GM18868 (cell line): ENCODE measurements around the gene BCL2L11.
A peak's percentile ranks its signal among the peaks of the same experiment; 100 is the strongest.

Source experiments
- ATAC-seq: cut with Tn5 transposase; IDR thresholded peaks from one replicate; pipeline ENCODE4 v1.9.1; 2021; ENCODE audit warnings: mild to moderate bottlenecking, moderate library complexity; ENCODE audit not compliant: unreplicated experiment

The BCL2L11 gene

GRCh38 chr2:111142101-111142500 lies 21.4 kb downstream of the BCL2L11 start:
- ATAC-seq = no peak

- ATAC-seq = no peak
Measured at GRCh38 chr2:111143107-111143842, 22.6 kb downstream of the BCL2L11 start.

- ATAC-seq = no peak
Measured at GRCh38 chr2:111143843-111144198, 23.1 kb downstream of the BCL2L11 start.

GRCh38 chr2:111145103-111145760 lies 24.5 kb downstream of the BCL2L11 start:
- ATAC-seq = no peak

GRCh38 chr2:111145951-111146350 lies 25.2 kb downstream of the BCL2L11 start:
- no peak for ATAC-seq

- ATAC-seq = no peak
Measured at GRCh38 chr2:111148225-111148873, 27.6 kb downstream of the BCL2L11 start.

GRCh38 chr2:111148925-111149324 lies 28.2 kb downstream of the BCL2L11 start:
- ATAC-seq = no peak

GRCh38 chr2:111149882-111150455 lies 29.3 kb downstream of the BCL2L11 start:
- no peak for ATAC-seq

- no peak for ATAC-seq
Measured at GRCh38 chr2:111154758-111155157, 34.0 kb downstream of the BCL2L11 start.

- ATAC-seq = no peak
Measured at GRCh38 chr2:111155610-111156009, 34.9 kb downstream of the BCL2L11 start.

- ATAC-seq = no peak
Measured at GRCh38 chr2:111156529-111156928, 35.8 kb downstream of the BCL2L11 start.

- ATAC-seq = peak; percentile 67
Measured at GRCh38 chr2:111157071-111157661, 36.5 kb downstream of the BCL2L11 start.

- ATAC-seq = peak; percentile 45
Measured at GRCh38 chr2:111157798-111158197, 37.1 kb downstream of the BCL2L11 start.

GRCh38 chr2:111159641-111160040 lies 38.9 kb downstream of the BCL2L11 start:
- ATAC-seq = no peak

GRCh38 chr2:111160758-111161157 lies 40.0 kb downstream of the BCL2L11 start:
- no peak for ATAC-seq

- ATAC-seq = no peak
Measured at GRCh38 chr2:111161971-111162370, 41.3 kb downstream of the BCL2L11 start.

GRCh38 chr2:111162718-111163331 lies 42.1 kb downstream of the BCL2L11 start:
- peak; percentile 37 for ATAC-seq

- no peak for ATAC-seq
Measured at GRCh38 chr2:111164078-111164477, 43.4 kb downstream of the BCL2L11 start.

GRCh38 chr2:111165084-111165483 lies 44.4 kb downstream of the BCL2L11 start:
- no peak for ATAC-seq

- ATAC-seq = no peak
Measured at GRCh38 chr2:111166115-111166514, 45.4 kb downstream of the BCL2L11 start.
